ENCODE data around the gene CCND1. TPM values are rescaled to one million over a fixed set of nuclear protein-coding genes. Genes with fewer than 3 reads are reported as not detected.

The CCND1 gene
- total and polyA plus RNA-seq, 2 experiments from 2014 or later: 80.2 to 81.9 TPM

GRCh38 chr11:69674267-69674885 is 33.4 kb downstream of the CCND1 start:
- no peaks in the 10 kb centered on the region for H3K36me3 ChIP-seq (replicated peaks; ENCODE audit: insufficient read depth, low read depth)
- no peaks in the 10 kb centered on the region for H3K27me3 ChIP-seq
- H4K20me1 ChIP-seq (ENCODE audit: insufficient read depth, poor library complexity, severe bottlenecking): no peaks in the 10 kb centered on the region
- 22% methylated on average over 18 of the region's 18 CpGs for WGBS (ENCODE audit: low lambda C conversion rate, missing lambda C conversion rate)
- no peaks in the 10 kb centered on the region for H3K9me3 ChIP-seq (ENCODE audit: low read depth)
- peaks cover 27% of the 10 kb centered on the region for H3K79me2 ChIP-seq
- TF ChIP-seq EZH2phosphoT487 (IDR thresholded peaks at IDR 0.05; ENCODE audit: low read depth, severe bottlenecking, unreplicated experiment): no peak
- TF ChIP-seq CTCF (IDR thresholded peaks at IDR 0.05; ENCODE audit: poor library complexity): no peak
- no peak for TF ChIP-seq EZH2 (IDR thresholded peaks at IDR 0.05; ENCODE audit: borderline replicate concordance)
- H3K4me1 ChIP-seq (ENCODE audit: insufficient read depth): peaks cover 6% of the 10 kb centered on the region
- peak overlapping the region; percentile 72 for H3K4me3 ChIP-seq
- peak overlapping the region; percentile 48 for H2AFZ ChIP-seq
- H3K9me2 ChIP-seq (replicated peaks; ENCODE audit: insufficient read depth): no peaks in the 10 kb centered on the region
- DNase-seq (ENCODE audit: low spot score): peak; percentile 78
- H3K27ac ChIP-seq: peak overlapping the region; percentile 94
- peak overlapping the region; percentile 96 for H3K4me2 ChIP-seq

- Histone ChIP-seq H3K4me3 (peak within 1 kb of the TSS; percentile 72), H3K79me2 (peaks cover 25% of the 10 kb centered on the region), H4K20me1 (ENCODE audit: insufficient read depth, poor library complexity, severe bottlenecking) (no peaks in the 10 kb centered on the region), H3K27ac (peak within 1 kb of the TSS; percentile 94), H3K27me3 (no peaks in the 10 kb centered on the region), H3K4me1 (ENCODE audit: insufficient read depth) (peaks cover 6% of the 10 kb centered on the region), H3K9me3 (ENCODE audit: low read depth) (no peaks in the 10 kb centered on the region), H3K36me3 (replicated peaks; ENCODE audit: insufficient read depth, low read depth) (no peaks in the 10 kb centered on the region), H3K9me2 (replicated peaks; ENCODE audit: insufficient read depth) (no peaks in the 10 kb centered on the region), H2AFZ (peak within 1 kb of the TSS; percentile 84), H3K4me2 (peak within 1 kb of the TSS; percentile 96)
- WGBS (ENCODE audit: low lambda C conversion rate, missing lambda C conversion rate): 5% methylated on average over 71 of the region's 72 CpGs
- TF ChIP-seq EZH2phosphoT487 (IDR thresholded peaks at IDR 0.05; ENCODE audit: low read depth, severe bottlenecking, unreplicated experiment) (no peak), EZH2 (IDR thresholded peaks at IDR 0.05; ENCODE audit: borderline replicate concordance) (no peak), CTCF (IDR thresholded peaks at IDR 0.05; ENCODE audit: poor library complexity) (no peak)
- DNase-seq (ENCODE audit: low spot score): peak; percentile 98
Observed at GRCh38 chr11:69674886-69675714, 34.1 kb downstream of the CCND1 start, which contains the start of gene LTO1. LTO1 (minus strand) TSS chr11:69675353; CDS start chr11:69675239, 114 bp downstream.

- Histone ChIP-seq H3K79me2 (peaks cover 22% of the 10 kb centered on the region), H2AFZ (no peak overlapping the region), H3K4me3 (no peak overlapping the region), H4K20me1 (ENCODE audit: insufficient read depth, poor library complexity, severe bottlenecking) (no peaks in the 10 kb centered on the region), H3K36me3 (replicated peaks; ENCODE audit: insufficient read depth, low read depth) (no peaks in the 10 kb centered on the region), H3K27me3 (no peaks in the 10 kb centered on the region), H3K4me1 (ENCODE audit: insufficient read depth) (peaks cover 6% of the 10 kb centered on the region), H3K9me2 (replicated peaks; ENCODE audit: insufficient read depth) (no peaks in the 10 kb centered on the region), H3K27ac (no peak overlapping the region), H3K4me2 (no peak overlapping the region), H3K9me3 (ENCODE audit: low read depth) (no peaks in the 10 kb centered on the region)
- WGBS (ENCODE audit: low lambda C conversion rate, missing lambda C conversion rate): 81% methylated on average over 2 of the region's 2 CpGs
- TF ChIP-seq EZH2 (IDR thresholded peaks at IDR 0.05; ENCODE audit: borderline replicate concordance) (no peak), CTCF (IDR thresholded peaks at IDR 0.05; ENCODE audit: poor library complexity) (no peak), EZH2phosphoT487 (IDR thresholded peaks at IDR 0.05; ENCODE audit: low read depth, severe bottlenecking, unreplicated experiment) (no peak)
- DNase-seq (ENCODE audit: low spot score): no peak
Observed at GRCh38 chr11:69677749-69678148, 36.8 kb downstream of the CCND1 start.

Data from hepatocyte (in vitro differentiated cells).